Osteoblast (primary cell): ENCODE data around the gene CDH15. TPM values are rescaled to one million over a fixed set of nuclear protein-coding genes. Genes with fewer than 3 reads are reported as not detected.

ENCODE experiments used
- DNase-seq: peaks from one replicate; pipeline ENCODE4 v3.0.0; 2011; ENCODE audit warnings: low spot score, mixed read lengths; ENCODE audit not compliant: insufficient read length; ENCODE audit errors: missing footprints
- H2AFZ ChIP-seq: 2 replicates; pipeline ENCODE4 v1.6.0; 2011; ENCODE audit warnings: mild to moderate bottlenecking, low read length
- H3K27ac ChIP-seq: 2 replicates; pipeline ENCODE4 v1.5.1; 2011; ENCODE audit warnings: mild to moderate bottlenecking, low read depth, low read length, moderate library complexity
- H3K27me3 ChIP-seq: 2 replicates; pipeline ENCODE4 v1.6.0; 2012; ENCODE audit warnings: mild to moderate bottlenecking, control low read depth, inconsistent platforms, low read length, moderate library complexity; ENCODE audit not compliant: insufficient read depth
- H3K36me3 ChIP-seq: 2 replicates; pipeline ENCODE4 v1.5.1; 2011; ENCODE audit warnings: mild to moderate bottlenecking, low read length, control low read depth, moderate library complexity; ENCODE audit not compliant: insufficient read depth
- H3K4me1 ChIP-seq: 2 replicates; pipeline ENCODE4 v1.5.1; 2011; ENCODE audit warnings: mild to moderate bottlenecking, low read length, control low read depth, moderate library complexity; ENCODE audit not compliant: insufficient read depth
- H3K4me2 ChIP-seq: 2 replicates; pipeline ENCODE4 v1.6.0; 2011; ENCODE audit warnings: mild to moderate bottlenecking, low read length; ENCODE audit not compliant: insufficient read depth
- H3K4me3 ChIP-seq: fragments of 200-600 bp; sonication (generic); 3 replicates; pipeline ENCODE4 v1.5.1; 2012; ENCODE audit warnings: mild to moderate bottlenecking, low read length, inconsistent platforms; ENCODE audit not compliant: insufficient read depth
- H3K79me2 ChIP-seq: 2 replicates; pipeline ENCODE4 v1.6.0; 2012; ENCODE audit warnings: mild to moderate bottlenecking, low read length, control low read depth, inconsistent platforms; ENCODE audit not compliant: insufficient read depth
- H3K9me3 ChIP-seq: 2 replicates; pipeline ENCODE4 v1.5.1; 2011; ENCODE audit warnings: low read depth, low read length, control low read depth
- H4K20me1 ChIP-seq: 2 replicates; pipeline ENCODE4 v1.6.0; 2012; ENCODE audit warnings: mild to moderate bottlenecking, low read length, control low read depth; ENCODE audit not compliant: insufficient read depth
- CTCF ChIP-seq: IDR thresholded peaks from 2 replicates; pipeline ENCODE4 v1.5.1; 2011; ENCODE audit warnings: mild to moderate bottlenecking, low read depth, low read length, moderate library complexity; ENCODE audit errors: extremely low read depth
- total RNA-seq: library from RNA; depleted of rRNA; stranded (reverse); fragments of >200 nt; gene quantifications from 2 replicates; pipeline ENCODE4 v1.2.3, GENCODE V29; 2012

CDH15 gene
- total RNA-seq, 1 donor: 2.2 TPM

GRCh38 chr16:89175280-89176146 is 4.0 kb downstream of the CDH15 start:
- Histone ChIP-seq H3K4me1 (peaks cover 11% of the 10 kb centered on the region), H2AFZ (peak overlapping the region; percentile 76), H3K9me3 (no peaks in the 10 kb centered on the region), H3K4me3 (no peak overlapping the region), H3K27me3 (peaks cover 5% of the 10 kb centered on the region), H3K36me3 (no peaks in the 10 kb centered on the region), H3K79me2 (no peaks in the 10 kb centered on the region), H3K27ac (no peak overlapping the region), H4K20me1 (no peaks in the 10 kb centered on the region), H3K4me2 (peak overlapping the region; percentile 4)
- peak; percentile 89 for DNase-seq
- TF ChIP-seq CTCF: no peak

DNA sequence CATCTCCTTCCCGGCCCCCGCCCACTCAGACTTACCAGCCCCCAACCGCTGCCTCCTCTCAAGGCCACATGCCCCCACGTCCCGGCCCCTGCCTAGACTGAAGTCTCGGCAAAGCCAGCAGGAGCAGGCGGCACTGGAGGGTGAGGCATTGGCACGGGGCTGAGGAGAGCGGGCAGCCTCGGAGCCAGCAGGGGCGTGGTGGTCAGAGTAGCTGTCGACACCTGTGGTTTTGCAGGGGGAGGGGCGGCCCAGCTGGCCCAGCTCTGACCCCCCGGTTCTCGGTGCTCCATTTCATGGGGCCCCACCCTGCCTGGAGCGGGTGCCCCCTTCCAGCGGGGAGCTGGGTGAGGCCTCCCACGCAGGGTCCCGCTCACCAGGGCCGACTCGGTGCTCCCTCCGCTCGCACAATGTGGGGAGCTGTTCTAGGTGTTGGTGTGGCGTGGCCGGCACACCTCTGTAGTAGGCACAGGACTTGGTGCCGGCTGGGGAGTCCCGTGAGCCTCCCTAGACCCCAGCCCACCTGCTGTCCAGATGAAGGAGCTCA is 4.7 kb downstream of the CDH15 start:
- peak overlapping the region; percentile 15 for H2AFZ ChIP-seq
- H3K36me3 ChIP-seq: no peaks in the 10 kb centered on the region
- TF ChIP-seq CTCF: no peak
- H3K4me2 ChIP-seq: no peak overlapping the region
- H4K20me1 ChIP-seq: no peaks in the 10 kb centered on the region
- H3K4me1 ChIP-seq: peaks cover 11% of the 10 kb centered on the region
- no peak overlapping the region for H3K4me3 ChIP-seq
- no peak for DNase-seq
- H3K27ac ChIP-seq: no peak overlapping the region
- H3K79me2 ChIP-seq: no peaks in the 10 kb centered on the region
- no peaks in the 10 kb centered on the region for H3K9me3 ChIP-seq
- peaks cover 5% of the 10 kb centered on the region for H3K27me3 ChIP-seq

- H3K9me3 ChIP-seq: no peaks in the 10 kb centered on the region
- no peak overlapping the region for H3K27ac ChIP-seq
- DNase-seq: no peak
- H3K4me2 ChIP-seq: no peak overlapping the region
- H2AFZ ChIP-seq: no peak overlapping the region
- peaks cover 11% of the 10 kb centered on the region for H3K4me1 ChIP-seq
- H3K27me3 ChIP-seq: peaks cover 4% of the 10 kb centered on the region
- no peaks in the 10 kb centered on the region for H4K20me1 ChIP-seq
- H3K79me2 ChIP-seq: no peaks in the 10 kb centered on the region
- no peak for TF ChIP-seq CTCF
- H3K36me3 ChIP-seq: no peaks in the 10 kb centered on the region
- H3K4me3 ChIP-seq: no peak overlapping the region
Measured at GRCh38 chr16:89176717-89177116, 5.2 kb downstream of the CDH15 start.

- no peak overlapping the region for H3K27ac ChIP-seq
- H3K36me3 ChIP-seq: no peaks in the 10 kb centered on the region
- H3K9me3 ChIP-seq: no peaks in the 10 kb centered on the region
- DNase-seq: no peak
- H2AFZ ChIP-seq: no peak overlapping the region
- TF ChIP-seq CTCF: no peak
- H3K79me2 ChIP-seq: no peaks in the 10 kb centered on the region
- H3K4me3 ChIP-seq: no peak overlapping the region
- no peak overlapping the region for H3K4me2 ChIP-seq
- no peaks in the 10 kb centered on the region for H3K27me3 ChIP-seq
- peaks cover 11% of the 10 kb centered on the region for H3K4me1 ChIP-seq
- no peaks in the 10 kb centered on the region for H4K20me1 ChIP-seq
Measured at GRCh38 chr16:89177501-89177900, 6.0 kb downstream of the CDH15 start.
